CD4-positive, alpha-beta T cell treated with Interleukin-21 for 1 hour (primary cell): Measurements from ENCODE around the gene ALPL.

Source experiments
- DNase-seq: peaks from one replicate; pipeline ENCODE4 v3.0.0-alpha.2; 2020

The ALPL gene

DNA sequence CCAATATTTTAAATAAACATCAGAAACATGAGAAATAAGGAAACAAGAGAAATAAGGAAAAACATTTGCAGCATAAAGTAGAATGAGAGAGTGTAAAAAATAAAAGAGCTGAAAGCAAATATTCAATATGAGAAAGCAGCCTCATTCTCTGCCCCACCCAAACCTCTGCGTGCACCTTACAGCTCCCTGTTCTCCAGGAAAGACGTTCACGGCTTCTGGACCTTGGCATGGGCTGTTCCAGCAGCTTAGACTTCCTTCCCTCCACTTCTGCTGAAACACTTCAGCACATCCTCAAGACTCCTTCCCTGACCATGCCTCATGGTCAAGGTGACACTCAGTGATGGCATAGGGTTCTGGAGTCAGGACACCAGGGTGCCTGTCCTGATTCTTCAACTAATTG is 23.3 kb downstream of the ALPL start:
- DNase-seq, result no peak

GRCh38 chr1:21532992-21533534 is 23.8 kb downstream of the ALPL start:
- DNase-seq, result no peak

GRCh38 chr1:21534146-21534545 is 24.9 kb downstream of the ALPL start:
- no peak for DNase-seq

DNA sequence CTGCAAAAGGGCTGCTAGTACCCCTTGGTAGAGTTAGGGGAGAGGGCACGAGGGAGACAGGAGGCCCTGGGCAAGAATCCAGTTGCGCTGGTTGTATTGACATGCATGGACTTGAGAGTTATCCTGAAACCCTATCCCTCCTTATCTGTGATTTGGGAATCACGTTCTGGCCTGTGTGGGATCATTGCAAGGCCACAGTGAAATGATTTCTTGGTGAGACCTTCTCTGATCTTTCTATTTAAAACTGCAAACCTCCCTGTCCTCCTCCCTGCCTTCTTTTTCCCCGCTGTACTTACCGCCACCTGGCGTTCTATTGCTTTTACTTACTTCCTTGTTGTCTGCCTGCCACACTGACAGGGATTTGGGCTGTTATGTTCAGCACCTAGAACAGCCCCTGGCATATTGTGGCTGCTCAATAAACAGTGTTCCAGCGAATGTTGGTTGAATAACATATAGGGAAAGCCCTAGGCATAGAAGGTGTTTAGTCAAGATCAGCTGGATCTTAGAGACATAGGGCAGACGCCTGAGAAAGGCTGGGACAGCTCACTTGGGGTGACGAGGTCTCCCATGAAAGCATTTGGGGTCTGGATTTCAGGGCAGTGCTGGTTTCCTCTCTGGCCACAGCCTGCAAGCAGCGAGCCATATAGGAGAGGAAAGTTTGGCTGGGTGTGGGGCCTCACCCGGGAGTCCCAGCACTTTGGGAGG is 25.6 kb downstream of the ALPL start:
- DNase-seq, result no peak

DNA sequence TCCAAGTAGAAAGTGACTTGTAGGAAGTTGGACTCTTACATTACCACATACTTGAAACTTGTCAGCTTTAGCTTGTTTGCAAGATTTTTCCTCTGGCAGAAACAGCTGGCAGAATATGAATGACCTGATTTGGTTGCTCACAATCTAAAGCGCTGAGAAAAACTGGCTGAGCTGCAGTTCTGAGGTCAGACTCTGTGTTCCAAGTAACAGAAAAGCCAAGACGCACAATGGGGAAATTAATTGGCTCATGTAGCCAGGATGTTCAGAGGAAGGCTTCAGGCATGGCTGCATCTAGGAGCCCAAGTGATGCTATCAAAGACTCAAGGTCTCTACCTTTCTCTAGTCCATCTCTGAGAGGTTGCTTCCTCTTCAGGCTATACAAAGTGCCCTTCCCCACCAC is 27.0 kb downstream of the ALPL start:
- no peak for DNase-seq

DNA sequence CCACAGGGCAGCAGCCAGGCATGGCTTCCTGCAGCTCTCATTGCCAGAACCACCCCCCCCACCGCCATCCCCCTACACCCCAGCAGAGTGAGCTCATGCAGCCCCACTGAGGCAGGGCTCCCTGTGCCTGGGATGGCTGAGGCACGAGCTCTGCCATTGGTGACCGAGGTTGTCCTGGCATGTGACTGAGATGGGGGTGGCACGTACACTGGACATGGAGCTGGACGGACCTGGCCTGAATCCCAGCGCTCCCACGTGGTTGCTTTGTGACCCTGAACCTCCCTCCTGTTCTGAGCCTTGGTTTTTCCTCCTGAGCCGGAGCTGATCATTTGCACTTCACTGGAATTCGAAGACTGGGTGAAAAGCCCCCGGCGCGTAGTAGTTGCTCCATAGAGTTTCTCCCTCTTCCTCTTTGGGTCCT is 28.3 kb downstream of the ALPL start:
- DNase-seq, result no peak

GRCh38 chr1:21537932-21538630 is 28.9 kb downstream of the ALPL start:
- no peak for DNase-seq

GRCh38 chr1:21539933-21540332 is 30.7 kb downstream of the ALPL start:
- DNase-seq, result no peak

GRCh38 chr1:21541329-21541728 is 32.1 kb downstream of the ALPL start:
- no peak for DNase-seq

DNA sequence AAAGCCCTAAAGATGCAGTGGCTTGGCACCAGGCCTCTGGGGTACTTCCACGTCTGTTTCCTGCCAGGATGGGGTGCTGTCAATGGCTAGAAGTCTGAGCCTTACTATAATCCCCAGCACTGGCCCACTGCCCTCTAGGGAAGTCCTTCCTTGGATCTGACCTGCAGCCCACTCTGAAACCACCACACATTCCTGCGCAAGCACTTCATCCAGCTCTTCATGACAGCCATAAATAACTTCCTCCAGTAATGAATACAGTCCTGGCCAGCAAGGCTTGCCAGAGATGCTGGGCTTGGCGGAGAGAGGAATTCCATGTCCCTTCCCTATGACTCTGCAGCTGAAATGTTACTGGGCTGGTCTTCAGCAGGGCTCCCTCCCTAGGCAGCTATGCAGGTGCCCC is 32.6 kb downstream of the ALPL start:
- no peak for DNase-seq

DNA sequence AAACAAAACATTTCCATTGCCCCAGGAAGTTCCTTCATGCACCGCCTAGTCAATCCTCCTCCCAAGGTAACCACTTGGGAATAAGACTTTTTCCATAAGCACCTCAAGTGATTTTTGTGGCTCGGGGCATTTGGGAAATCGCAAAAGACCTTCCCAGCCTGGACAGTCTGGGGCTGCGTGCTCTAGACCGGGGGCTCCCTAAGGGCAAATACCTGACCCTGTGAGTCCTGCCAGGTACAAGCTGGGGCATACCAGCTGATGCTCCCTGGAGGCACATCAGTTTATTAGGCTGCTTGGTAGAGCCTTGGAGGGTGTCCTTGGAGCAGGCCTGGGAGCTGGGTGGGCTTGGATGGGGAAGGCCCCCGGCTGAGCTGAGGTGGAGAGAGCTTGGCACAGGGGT is 34.4 kb downstream of the ALPL start:
- DNase-seq, result no peak

- DNase-seq, result no peak
Measured at GRCh38 chr1:21544095-21544494, 34.9 kb downstream of the ALPL start.

GRCh38 chr1:21546122-21546825 is 37.1 kb downstream of the ALPL start:
- no peak for DNase-seq

DNA sequence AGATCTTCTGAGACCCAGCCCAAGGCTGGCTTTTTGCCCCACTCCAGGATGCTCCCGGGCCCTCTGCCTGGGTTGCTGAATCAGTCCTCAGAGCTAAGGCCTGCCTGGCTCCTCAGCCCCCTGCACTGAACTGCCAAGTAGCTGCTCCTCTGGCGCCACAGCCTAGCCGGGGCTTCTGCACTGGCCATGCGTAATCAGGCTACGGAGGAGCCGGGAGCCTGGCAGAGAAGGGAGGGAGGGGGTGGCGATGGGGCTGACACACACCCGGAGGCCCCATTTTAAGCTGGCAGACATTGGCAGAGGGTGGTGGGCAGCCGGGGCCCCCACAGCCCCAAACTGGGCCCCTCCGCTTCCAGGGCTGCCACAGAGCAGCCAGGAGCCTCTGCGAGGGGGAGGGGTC is 38.7 kb downstream of the ALPL start:
- DNase-seq, result no peak

GRCh38 chr1:21550097-21550496 is 40.9 kb downstream of the ALPL start:
- no peak for DNase-seq

DNA sequence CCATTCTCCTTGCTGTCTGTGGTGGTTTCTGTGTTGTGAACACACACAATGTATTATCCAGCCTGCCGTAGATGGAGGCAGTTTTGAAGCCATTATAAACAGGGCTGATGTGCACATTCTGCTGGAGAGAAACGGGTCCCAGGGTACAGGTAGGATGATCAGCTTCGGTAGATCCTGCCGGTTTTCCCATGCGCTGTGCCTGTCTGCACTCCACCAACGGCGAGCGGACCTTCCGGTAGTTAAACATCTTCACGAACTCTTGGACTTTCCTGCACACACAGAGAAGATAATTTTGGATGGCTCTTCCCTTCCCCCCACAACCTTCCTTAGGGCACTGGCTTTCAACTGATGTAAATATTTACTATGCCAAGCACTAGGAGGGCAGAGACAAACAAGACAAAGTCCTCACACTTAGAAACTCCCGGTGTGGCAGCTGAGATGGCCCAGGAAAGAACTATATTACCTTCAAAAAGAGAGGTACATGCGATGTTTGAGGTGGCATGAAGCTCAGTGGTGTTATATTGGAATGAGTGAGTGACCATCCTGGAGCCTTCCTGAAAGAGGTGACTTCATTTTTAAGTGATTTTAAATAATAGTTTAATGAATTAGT is 41.7 kb downstream of the ALPL start:
- DNase-seq, result no peak

- DNase-seq, result no peak
Measured at GRCh38 chr1:21552715-21553114, 43.5 kb downstream of the ALPL start.

- DNase-seq, result no peak
Measured at GRCh38 chr1:21553116-21553926, 44.1 kb downstream of the ALPL start.

DNA sequence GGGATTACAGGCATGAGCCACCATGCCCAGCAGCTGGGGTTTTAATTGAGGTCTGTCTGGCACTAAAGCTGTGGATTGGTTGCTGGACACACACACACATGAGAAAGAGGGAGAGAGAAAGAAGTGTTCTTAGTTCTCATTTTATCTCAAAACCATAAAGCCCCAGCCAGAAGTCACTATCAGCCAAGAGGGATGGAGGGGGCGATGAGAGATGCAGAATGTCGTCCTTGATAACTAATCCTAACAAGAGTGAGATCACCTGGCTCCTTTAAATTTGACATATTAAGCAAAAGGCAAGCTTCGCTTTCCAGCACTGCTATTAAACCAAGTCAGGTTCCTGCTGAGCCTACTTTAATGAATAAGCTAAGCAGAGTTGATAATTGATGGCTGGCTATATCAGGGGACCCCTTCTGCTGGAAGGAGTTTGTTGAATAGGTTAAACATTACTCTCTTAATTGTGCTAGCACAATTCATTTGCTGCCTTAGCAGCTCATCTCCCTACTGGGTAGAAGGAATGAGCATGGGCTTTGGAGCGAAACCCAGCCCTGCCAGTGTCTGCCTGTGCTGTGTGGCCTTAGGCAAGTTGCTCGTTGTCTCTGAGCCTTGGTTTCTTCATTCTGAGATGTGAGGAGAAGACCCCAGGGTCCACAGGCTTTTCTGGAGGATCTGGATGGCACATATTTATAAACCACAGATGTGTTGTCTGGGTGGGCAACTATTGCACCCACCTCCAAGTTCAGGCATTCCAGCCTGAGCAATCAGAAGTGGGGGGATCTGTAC is 50.8 kb downstream of the ALPL start:
- no peak for DNase-seq

- no peak for DNase-seq
Measured at GRCh38 chr1:21560916-21561638, 51.9 kb downstream of the ALPL start.

GRCh38 chr1:21562896-21563295 is 53.7 kb downstream of the ALPL start:
- no peak for DNase-seq
